Dedifferentiated amniotic fluid mesenchymal stem cell (primary cell): ENCODE measurements around the gene JPT2.
"Not testable (repeated sequence)": the region's sequence is repeated elsewhere in the genome, so short reads cannot be mapped to it uniquely, and the experiment has no call there.

Source experiments
- DNase-seq: peaks from one replicate; pipeline ENCODE4 v3.0.0-alpha.2; 2016; ENCODE audit errors: extremely low spot score

Gene JPT2

DNA sequence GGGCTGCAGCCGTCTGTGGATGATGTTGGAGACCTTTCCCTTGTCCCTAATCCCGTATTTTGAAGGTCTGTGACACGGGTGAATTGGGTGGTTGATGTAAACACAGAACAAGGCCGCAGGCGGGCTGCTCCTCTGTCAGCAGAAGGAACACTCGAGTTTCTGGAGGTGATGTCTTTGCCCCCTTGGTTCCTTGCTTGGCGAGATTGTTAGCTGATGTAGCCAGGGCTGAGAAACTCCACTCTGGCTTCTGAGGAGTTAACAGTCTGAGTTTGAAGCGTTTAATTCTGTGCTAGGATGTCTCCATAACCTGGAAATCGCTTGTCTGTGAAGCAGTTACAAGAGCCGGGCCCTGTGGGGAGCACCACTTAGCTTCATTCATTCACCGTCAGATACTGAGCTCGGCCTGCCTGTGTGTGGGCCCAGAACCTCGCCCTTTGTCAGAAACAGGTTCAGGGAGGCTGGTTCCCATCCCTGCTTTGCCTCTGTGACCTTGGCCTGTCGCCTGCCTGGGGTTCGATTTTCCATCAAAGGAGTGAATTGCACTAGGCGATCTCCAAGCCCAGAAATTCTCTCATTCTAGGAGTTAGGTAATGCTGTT is 29.2 kb downstream of the JPT2 start:
- DNase-seq = peak; percentile 20

DNA sequence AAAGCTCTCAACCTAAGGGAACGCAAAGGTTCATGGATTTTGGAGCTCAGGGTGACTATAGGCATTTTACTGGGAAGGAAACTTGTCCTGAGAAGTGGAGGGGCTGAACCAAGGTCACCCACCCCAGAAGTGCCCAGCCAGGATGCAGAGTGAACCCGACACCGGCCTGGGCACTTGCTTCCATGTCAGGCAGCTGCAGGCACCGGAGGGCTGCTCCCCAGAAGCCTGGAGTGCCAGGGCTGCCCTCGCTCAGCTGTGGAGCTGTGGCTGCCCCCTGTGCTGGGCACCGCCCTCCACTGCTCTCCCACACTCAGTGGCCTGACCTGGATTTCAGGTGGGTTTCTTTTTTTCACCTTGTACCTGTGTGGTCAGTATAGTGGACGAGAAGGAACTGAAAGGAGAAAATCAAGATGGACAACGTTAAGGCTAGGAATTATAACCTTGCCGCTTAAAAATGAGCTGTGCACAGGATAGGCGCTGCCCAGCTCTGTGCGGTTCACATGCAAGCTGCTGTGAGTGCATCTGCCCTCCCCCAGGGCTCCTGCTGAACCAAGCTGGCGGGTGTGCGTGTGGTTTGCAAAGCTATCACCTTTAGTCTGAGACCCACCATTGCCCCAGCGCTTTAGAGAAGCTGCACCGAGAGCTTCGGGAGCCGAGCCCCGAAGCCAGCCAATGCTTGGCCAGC is 30.1 kb downstream of the JPT2 start:
- DNase-seq = no peak

DNA sequence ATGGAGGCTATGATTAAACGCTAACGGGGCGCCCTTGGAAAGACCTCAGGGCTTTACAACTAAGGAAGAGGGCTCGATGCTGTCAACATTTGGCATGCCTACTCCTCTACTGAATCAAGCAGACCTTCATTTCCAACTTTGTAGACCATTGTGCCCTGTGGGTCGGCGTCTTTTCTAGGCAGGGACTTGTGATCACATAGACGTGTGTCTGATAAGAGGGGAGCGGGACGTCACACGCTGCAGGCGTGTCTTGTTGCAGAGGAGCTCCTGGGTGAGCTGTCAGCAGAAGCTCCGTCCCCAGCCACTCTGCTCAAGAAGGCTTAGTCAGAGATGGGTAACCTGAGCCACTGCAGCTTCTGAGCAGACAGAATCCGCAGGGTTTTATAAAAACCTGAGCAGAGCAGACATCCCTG is 30.7 kb downstream of the JPT2 start:
- no peak for DNase-seq

DNA sequence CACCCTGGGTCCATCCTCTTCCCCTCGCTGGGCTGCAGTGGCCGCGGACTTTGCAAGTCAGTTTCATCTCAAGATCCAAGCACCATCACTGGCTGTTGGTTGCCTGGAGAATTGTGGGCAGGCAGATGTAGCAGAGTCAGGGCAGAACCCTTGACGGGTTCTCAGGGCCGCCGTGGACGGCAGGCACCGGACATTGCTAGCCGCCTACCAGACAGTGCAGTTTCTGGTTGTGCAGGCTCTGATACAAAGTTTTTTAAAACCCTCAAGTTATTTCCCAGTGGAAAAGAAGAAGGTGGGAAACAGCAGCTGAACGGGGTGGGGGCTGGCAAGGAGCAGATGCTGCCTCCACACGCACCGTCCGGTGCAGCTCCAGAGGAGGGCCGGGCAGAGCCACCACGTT is 31.3 kb downstream of the JPT2 start:
- DNase-seq = no peak

DNA sequence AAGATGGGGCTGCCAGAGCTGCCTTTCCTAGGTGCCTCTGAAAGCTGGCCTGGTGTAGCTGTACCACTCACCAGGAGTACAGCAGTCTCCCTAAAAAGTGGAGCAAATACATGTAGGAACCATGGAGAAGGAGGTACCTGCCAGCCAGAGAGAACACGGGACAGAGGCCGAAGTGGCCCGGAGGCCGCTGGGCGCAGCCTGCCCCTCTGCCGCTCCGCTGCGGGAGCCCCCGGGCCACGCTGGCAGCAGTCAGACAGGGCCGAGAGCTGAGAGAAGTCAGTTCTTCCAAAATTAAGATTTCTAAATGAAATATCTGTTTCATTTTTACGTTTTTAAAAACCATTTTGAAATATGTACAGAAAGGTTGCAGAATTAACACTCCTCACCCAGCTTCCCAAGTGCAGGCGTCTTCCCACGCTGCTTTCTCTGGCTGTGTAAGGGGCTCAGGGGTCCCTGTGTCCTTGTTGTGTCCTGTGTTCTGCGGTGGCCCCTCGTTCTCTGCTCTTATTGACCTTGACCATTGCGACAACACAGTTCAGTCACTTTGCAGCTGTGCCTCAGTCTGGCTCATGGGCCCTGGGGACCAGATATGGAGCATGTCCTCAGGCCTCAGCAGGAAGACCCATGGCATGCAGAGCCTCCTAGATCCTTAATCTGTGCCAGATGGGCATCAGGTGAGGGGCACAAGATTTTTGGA is 32.9 kb downstream of the JPT2 start:
- DNase-seq = no peak

DNA sequence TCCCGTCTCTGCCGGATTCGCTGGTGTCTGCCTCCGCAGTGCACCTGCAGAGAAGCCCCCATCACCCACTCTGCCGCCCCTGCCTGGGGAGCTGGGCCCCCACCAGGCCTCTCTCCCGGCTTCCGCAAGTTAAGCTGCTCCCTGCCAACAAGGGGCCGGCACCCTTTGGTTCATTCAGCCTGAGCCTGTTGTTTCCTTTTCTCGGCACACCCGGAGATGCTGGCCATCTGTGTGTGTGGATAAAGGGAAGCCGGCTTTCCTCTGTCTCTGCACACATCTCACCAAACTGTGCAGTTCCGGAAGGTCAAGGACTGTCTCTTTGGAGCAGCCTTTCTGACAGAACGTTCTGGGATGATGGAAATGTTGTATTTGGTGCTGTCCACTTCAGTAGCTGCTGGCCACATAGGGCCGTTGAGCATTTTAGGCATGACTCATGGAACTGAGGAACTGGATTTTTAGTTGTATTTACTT is 34.7 kb downstream of the JPT2 start:
- no peak for DNase-seq

DNA sequence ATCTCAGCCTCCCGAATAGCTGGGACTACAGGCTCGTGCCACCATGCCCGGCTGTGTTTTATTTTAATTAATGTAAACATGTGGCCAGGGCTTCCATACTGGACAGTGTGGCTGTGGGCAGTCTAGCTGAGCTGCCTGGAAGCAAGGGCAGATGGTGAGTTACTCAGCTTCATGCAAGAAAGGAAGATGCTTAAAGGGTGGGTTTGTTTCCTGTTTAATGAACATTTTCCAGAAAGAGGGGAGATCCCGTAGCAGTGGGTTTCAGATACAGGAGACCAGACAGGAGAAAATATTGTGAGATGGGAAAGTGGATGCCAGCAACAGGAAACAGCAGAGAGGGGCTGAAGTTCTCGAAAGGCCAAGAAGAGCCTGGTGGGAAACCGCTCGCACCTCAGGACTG is 35.3 kb downstream of the JPT2 start:
- no peak for DNase-seq

DNA sequence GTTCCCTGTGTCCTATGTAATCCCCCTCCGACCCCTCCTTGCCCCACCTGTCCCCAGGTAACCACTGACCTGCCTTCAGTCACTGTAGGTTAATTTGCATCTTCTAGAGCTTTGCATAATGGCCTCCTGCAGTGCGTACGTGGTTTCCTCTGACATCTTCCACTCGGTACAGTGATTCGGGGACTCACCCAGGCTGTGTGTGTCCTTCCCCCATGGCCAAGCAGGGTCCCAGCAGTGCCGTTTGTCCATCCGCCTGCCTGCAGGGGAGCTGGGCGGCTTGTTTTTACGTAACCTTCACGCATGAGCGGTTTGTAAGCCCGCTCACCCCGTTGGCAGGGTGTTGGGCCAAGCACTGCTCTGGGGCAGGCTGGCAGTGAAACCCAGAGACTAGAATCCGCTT is 35.9 kb downstream of the JPT2 start:
- no peak for DNase-seq

DNA sequence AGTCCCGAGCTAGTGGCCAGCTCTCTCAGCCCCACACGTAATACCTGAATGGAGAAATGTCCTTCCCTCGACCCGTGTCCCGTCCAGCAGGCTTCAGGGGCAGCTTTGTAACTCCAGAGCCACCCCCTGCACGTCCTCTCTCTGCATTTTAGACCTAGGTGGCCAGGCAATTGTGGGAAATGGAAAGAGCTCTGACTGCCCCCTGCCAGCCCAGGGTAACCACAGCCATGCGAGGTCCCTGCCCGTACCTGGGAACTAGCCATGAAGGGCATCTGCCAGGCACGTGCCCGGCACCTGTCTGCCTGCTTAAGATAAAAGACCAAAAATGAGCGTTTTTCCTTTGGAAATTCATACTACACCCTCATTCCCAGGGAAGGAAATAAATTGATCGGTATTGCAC is 37.1 kb downstream of the JPT2 start:
- no peak for DNase-seq

DNA sequence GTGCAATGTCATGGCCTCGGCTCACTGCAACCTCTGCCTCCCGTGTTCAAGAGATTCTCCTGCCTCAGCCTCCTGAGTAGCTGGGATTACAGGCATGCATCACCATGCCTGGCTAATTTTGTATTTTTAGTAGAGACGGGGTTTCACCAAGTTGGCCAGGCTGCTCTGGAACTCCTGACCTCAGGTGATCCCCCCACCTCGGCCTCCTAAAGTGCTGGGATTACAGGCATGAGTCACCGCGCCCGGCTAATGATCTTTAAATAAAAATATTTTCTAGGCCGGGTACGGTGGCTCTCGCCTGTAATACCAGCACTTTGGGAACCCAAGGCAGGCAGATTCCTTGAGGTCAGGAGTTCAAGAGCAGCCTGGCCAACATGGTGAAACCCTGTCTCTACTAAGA is 40.2 kb downstream of the JPT2 start:
- not testable (repeated sequence) for DNase-seq

DNA sequence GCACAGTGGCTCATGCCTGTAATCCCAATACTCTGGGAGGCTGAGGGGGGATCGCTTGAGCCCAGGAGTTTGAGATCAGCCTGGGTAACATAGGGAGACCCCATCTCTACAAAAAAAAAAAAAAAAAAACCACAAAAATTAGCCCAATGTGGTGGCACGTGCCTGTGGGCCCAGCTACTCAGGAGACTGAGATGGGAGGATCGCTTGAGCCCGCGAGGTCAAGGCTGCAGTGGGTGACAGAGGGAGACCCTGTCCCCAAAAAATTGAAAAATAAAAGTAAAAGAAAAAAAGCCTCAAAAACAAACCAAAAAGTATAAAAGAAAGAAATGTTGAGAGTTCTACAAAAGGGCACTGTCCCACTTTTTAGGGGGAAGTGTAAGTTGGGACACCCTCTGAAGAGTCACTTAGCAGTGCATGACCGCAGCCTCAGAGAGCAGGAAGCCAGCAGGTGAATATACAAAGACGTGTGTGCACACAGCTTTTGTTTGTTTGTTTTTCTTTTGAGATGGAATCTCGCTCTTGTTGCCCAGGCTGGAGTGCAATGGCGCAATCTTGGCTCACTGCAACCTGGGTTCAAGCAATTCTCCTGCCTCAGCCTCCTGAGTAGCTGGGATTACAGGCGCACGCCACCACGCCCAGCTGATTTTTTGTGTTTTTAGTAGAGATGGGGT is 41.6 kb downstream of the JPT2 start:
- DNase-seq = not testable (repeated sequence)

DNA sequence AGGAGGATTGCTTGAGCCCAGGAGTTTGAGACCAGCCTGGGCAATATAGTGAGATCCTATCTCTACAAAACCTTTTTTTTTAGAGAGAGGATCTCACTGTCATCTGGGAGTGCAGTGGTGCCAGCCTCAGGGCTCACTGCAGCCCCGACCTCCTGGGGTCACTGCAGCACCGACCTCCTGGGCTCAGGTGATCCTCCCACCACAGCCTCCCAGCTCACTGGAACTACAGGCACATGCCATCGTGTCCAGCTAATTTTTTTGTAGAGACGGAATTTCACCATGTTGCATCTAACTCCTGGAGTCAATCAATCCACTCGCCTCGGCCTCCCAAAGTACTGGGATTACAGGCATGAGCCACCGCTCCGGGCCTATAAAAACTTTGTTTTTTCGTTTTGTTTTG is 43.3 kb downstream of the JPT2 start:
- DNase-seq = no peak

DNA sequence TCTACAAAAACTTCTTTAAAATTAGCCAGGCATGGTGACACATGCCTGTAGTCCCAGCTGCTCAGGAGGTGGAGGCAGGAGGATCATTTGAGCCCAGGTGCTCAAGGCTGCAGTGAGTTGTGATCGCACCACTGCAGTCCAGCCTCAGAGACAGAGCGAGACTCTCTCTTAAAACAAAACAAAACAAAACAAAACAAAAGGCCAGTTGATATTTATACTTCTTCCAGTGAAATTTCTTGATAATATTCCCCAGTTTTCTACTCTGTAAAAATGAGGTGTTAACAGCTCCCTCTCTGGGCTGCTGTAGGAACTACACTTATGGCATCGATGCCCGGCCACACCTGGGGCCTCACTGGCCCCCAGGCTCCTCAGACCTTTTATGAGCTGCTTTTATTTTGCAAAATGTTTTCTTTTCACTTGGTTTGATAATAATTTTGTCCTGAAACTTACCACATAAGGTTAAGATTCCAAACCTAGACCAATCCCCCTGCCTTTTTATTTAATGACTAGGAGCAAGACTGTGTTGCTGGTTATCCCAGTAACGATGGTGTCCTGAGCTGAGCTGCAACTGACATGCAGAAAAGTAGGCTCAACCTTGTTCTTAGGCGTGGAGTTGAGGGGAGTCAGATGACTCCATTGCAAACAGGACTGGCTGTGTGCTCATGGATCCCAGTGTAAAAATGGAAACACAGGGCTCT is 45.5 kb downstream of the JPT2 start:
- DNase-seq = peak; percentile 36

DNA sequence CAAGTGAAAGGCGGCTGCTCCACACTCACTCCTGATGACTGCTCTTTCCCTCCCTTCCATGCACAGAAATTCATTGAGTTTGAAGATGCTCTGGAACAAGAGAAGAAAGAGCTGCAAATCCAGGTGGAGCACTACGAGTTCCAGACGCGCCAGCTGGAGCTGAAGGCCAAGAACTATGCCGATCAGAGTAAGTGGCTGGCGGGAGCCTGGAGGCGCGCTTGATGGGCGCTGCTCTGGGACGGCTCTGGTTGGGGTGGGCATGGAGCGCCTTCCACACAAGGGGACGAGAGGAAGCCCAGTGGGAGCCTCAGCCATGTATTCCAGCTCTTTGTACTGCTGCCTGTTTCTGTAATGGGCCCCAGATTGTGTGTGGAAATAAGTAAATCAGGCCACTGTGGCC is 46.4 kb downstream of the JPT2 start:
- no peak for DNase-seq

DNA sequence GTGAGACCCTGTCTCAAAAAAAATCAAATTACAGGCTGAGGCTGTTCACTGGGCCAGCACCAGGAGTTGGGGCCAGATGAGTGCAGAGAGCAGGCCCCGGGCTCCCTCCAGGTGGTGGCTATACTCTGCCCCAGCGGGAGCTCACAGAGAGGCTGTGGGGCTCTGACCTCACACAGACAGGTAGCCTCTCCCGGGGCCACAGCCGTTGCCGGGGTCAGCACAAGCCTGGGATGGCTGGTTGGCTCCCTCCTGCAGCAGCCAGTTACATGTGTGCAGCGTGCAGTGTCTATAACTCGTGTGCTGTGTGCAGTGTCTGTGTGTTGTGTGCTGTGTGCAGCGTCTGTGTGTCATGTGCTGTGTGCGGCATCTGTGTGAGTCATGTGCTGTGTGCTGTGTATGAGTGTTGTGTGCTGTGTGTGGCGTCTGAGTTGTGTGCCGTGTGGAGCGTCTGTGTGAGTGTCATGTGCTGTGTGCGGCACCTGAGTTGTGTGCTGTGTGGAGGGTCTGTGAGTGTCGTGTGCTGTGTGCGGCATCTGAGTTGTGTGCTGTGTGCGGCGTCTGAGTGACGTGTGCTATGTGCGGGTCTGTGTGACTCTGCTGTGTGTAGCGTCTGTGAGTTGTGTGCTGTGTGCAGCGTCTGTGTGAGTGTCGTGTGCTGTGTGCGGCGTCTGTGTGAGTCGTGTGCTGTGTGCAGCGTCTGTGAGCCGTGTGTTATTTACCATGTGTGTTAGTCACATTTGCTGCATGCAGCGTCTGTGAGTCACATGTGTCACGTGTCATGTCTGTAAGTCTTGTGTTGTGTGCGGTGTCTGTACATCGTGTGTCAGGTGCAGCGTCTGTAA is 48.8 kb downstream of the JPT2 start:
- no peak for DNase-seq

DNA sequence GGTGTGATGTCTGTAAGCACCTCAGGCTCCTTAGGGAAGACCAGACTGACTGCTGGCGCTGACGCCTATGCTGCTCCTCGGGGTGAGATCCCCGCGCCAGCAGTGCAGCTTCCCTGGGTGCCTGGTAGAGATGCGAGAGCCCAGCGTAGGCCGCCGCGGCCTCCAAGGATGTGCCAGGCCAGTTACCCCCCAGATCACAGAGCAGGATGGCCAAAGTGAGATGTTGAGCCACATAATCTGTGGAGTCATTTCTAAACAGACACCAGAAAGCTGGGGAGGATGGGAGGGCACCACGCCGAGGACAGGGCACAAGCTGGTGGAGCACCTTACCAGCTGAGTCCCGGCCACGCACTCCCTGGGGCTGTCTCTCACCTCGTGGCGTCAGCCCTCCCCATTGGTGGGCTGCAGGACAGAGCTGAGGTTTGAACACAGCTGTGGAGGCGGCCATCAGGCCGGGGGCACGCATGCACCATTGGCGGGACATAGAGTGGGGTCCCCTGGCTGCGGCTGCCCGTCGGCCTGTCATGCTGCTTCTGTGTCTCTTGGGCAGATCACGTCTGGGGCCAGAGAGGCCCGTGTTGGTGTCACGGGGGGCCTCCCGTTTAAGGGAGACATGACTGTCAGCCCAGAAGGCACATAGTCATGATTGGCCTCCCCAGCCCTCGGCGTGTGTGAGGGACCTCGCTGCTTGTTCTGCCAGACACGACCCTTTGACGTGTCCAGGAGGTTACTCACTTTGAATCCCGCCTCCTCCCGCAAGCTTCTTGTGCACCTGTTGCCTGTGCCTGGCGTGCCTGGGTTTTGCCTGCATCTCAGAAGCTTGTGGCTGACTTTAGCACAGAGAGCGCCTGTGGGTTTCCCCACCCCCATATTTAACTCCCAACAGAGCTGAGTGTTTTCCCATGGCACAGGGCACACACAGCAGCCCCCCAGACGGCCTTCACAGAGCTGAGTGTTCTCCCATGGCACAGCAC is 49.9 kb downstream of the JPT2 start:
- DNase-seq = no peak

DNA sequence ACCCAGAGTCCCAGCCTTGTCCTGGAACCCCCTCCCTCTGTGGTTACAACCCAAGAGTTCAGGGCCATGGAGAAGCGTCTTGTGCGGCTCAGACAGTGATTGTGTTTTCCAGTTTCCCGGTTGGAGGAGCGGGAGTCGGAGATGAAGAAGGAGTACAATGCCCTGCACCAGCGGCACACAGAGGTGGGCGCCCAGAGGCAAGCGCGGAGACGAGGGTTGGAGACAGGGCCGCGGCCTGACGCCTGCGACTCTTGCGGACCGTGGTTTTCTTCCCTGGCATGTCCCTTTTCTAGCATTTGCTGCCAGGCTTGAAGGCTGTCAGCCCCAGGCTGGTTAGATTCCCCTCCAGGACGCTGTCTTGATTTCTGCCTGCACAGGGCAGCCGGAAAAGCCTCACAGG is 50.9 kb downstream of the JPT2 start:
- DNase-seq = no peak

DNA sequence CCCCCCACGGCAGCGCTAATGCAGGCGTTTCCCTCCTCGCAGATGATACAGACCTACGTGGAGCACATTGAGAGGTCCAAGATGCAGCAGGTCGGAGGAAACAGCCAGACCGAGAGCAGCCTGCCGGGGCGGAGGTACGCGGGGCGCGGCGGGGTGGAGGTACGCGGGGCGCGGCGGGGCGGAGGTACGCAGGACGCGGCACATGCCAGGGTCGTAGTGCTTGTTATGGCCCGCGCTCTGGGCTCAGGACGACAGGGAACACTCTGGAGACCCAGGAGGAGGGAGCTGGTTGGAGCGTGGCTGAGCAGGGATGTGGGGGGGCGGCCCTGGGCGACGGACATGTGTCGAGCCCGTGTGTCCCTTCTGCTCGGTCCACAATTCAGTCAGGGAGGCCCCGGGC is 51.4 kb downstream of the JPT2 start:
- DNase-seq = no peak

DNA sequence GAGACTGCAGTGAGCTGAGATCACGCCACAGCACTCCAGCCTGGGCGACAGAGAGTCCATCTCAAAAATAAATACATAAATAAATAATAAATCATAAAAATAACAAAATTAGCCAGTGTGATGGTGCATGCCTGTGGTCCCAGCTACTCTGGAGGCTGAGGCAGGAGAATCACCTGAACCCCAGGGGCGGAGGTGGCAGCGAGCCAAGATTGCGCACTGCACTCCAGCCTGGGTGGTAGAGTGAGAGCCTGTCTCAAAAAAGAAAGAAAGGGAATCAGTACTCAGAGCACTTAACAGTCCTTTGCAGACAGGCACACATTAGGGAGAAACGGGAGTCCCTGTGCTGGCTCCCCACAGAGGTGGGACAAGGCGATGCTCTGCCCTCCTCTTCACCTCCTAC is 53.0 kb downstream of the JPT2 start:
- DNase-seq = no peak

DNA sequence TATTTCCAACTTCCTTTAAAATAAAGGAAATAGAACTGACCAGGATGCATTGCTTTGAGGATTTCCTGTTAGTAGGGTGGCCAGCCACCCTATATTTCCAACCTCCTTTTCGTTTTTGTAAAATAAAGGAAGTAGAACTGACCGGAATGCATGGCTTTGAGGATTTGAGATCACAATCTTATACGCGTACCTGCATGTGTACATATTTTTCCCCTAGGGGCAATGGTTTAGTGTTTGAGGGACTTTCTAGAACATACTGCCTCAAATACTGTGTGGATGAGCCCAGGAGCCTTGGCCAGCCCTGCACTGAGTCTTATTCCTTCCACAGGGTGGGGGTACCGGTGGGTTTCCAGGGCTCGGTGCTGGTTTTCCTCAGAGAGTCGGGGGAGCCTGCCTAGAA is 53.5 kb downstream of the JPT2 start:
- DNase-seq = no peak
